Fibroblast of the aortic adventitia (primary cell): ENCODE measurements around the gene ZNF45. TPM values are rescaled to one million over a fixed set of nuclear protein-coding genes. Genes with fewer than 3 reads are reported as not detected.
"Not testable (repeated sequence)": the region's sequence is repeated elsewhere in the genome, so short reads cannot be mapped to it uniquely, and the experiment has no call there.

Source experiments
- DNase-seq: peaks from one replicate; pipeline ENCODE4 v3.0.0-alpha.2; 2010; ENCODE audit warnings: low read depth
- H3K4me3 ChIP-seq: 2 replicates; pipeline ENCODE4 v1.5.1; 2011; ENCODE audit warnings: low read depth, mild to moderate bottlenecking, control low read depth, low read length, moderate library complexity
- CTCF ChIP-seq: IDR thresholded peaks from 2 replicates; pipeline ENCODE4 v1.5.1; 2011; ENCODE audit warnings: mild to moderate bottlenecking, low read length, control low read depth, inconsistent platforms; ENCODE audit not compliant: insufficient read depth
- small RNA-seq: library from RNA; depleted of rRNA; stranded (forward); fragments of <200 nt; gene quantifications from one replicate; pipeline ENCODE3, GENCODE V24; 2012
- total RNA-seq: library from RNA; depleted of rRNA; stranded (reverse); fragments of >200 nt; gene quantifications from 2 replicates; pipeline ENCODE4 v1.2.3, GENCODE V29; 2012; ENCODE audit warnings: low replicate concordance

The ZNF45 gene
- total RNA-seq, 1 donor = 18.6 TPM

- TF ChIP-seq CTCF = no peak
- peak overlapping the region; percentile 80 for H3K4me3 ChIP-seq
Measured at GRCh38 chr19:43901395-43902390, 33.4 kb downstream of the ZNF45 start.

GRCh38 chr19:43895727-43896308 is 39.3 kb downstream of the ZNF45 start:
- DNase-seq = no peak
- no peak overlapping the region for H3K4me3 ChIP-seq
- no peak for TF ChIP-seq CTCF

More at GRCh38 chr19:43901395-43902390, 33.4 kb downstream of the ZNF45 start:
- peak; percentile 91 for DNase-seq

GRCh38 chr19:43883864-43884263 is 51.2 kb downstream of the ZNF45 start, which contains the start of gene ZNF404:
ZNF404 (minus strand) TSS chr19:43883964.
- TF ChIP-seq CTCF = no peak
- DNase-seq = no peak
- no peak within 1 kb of the TSS for H3K4me3 ChIP-seq

- DNase-seq = no peak
- no peak overlapping the region for H3K4me3 ChIP-seq
- TF ChIP-seq CTCF = no peak
Measured at GRCh38 chr19:43880483-43880882, 54.6 kb downstream of the ZNF45 start.

GRCh38 chr19:43872547-43873336 is 62.3 kb downstream of the ZNF45 start:
- DNase-seq = peak; percentile 2
- TF ChIP-seq CTCF = no peak
- no peak overlapping the region for H3K4me3 ChIP-seq

GRCh38 chr19:43866923-43867322 is 68.2 kb downstream of the ZNF45 start:
- not testable (repeated sequence) for DNase-seq, H3K4me3 ChIP-seq

Small RNAs within 50 kb of the gene (small RNA-seq; reads per million reads assigned to genes)
- gene AC006213.5 = not detected

Other genes starting within 250 kb of the ZNF45 start
- not detected in 2 replicates for gene IRGC, start 219.2 kb downstream of the ZNF45 start, total RNA-seq
- gene SMG9, start 180.3 kb downstream of the ZNF45 start, total RNA-seq = 18.6 and 25.0 TPM in 2 replicates
- gene KCNN4, start 154.3 kb downstream of the ZNF45 start, total RNA-seq = 1.2 and 39.9 TPM in 2 replicates
- gene LYPD5, start 132.8 kb downstream of the ZNF45 start, total RNA-seq = 0.72 and 1.1 TPM in 2 replicates
- gene ZNF283, start 108.0 kb downstream of the ZNF45 start, total RNA-seq = 12.5 and 29.9 TPM in 2 replicates
- 4.1 and 4.6 TPM in 2 replicates for gene ZNF404, start 51.3 kb downstream of the ZNF45 start, total RNA-seq
- gene ZNF221, start 15.9 kb upstream of the ZNF45 start, total RNA-seq = 4.9 and 8.7 TPM in 2 replicates
- 0.90 and 10.0 TPM in 2 replicates for gene ZNF155, start 48.9 kb upstream of the ZNF45 start, total RNA-seq
- 5.2 and 6.1 TPM in 2 replicates for gene ZNF230, start 67.7 kb upstream of the ZNF45 start, total RNA-seq
- gene ZNF222, start 90.1 kb upstream of the ZNF45 start, total RNA-seq = 7.9 and 10.8 TPM in 2 replicates
- gene ZNF223, start 116.8 kb upstream of the ZNF45 start, total RNA-seq = 6.5 and 34.9 TPM in 2 replicates
- 3.5 and 3.8 TPM in 2 replicates for gene ZNF284, start 136.9 kb upstream of the ZNF45 start, total RNA-seq
- 22.7 and 26.0 TPM in 2 replicates for gene ZNF224, start 159.1 kb upstream of the ZNF45 start, total RNA-seq
- gene ZNF225, start 178.1 kb upstream of the ZNF45 start, total RNA-seq = 6.1 and 10.8 TPM in 2 replicates
- gene ZNF234, start 206.3 kb upstream of the ZNF45 start, total RNA-seq = 5.6 and 10.6 TPM in 2 replicates
- gene ZNF226, start 229.8 kb upstream of the ZNF45 start, total RNA-seq = 28.7 and 30.7 TPM in 2 replicates